ENCODE data around the gene KDM1A.

- TF ChIP-seq CTCF (IDR thresholded peaks at IDR 0.05) (no peak), POLR2A (IDR thresholded peaks at IDR 0.05) (no peak)
Measured at GRCh38 chr1:23069675-23070074, 50.4 kb downstream of the KDM1A start.
